ENCODE data around the gene IL15. TPM values are rescaled to one million over a fixed set of nuclear protein-coding genes. Genes with fewer than 3 reads are reported as not detected.

The IL15 gene
- 12.3 to 15.6 TPM (median 13.9 TPM) in 5 replicates for total RNA-seq (2022; extraction: Qiagen RNA extraction)

GRCh38 chr4:141636082-141636770 lies at the start of gene IL15:
Gene IL15 (plus strand): TSS chr4:141636583. CDS start chr4:141719465, 82,882 bp downstream.

